ENCODE data around the gene CKLF. TPM values are rescaled to one million over a fixed set of nuclear protein-coding genes. Genes with fewer than 3 reads are reported as not detected.
A peak's percentile ranks its signal among the peaks of the same experiment; 100 is the strongest.
"Not testable (repeated sequence)": the region's sequence is repeated elsewhere in the genome, so short reads cannot be mapped to it uniquely, and the experiment has no call there.

Gene CKLF
- total RNA-seq, 1 experiment from 2014 or later = 78.1 TPM

DNA sequence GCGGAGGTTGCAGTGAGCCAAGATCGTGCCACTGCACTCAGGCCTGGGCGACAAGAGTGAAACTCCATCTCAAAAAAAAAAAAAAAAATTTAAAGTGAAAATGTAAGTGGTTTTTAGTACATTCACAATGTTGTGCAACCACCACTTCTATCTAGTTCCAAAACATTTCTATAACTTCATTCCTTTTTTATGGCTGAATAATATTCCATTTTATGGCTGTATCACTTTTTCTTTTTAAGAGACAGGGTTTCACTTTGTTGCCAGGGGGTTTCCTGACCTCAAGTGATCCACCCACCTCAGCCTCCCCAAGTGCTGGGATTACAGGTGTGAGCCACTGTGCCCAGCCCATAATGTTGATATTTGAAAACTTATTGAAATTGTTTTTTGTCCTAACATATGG is 40.4 kb downstream of the CKLF start:
- DNase-seq (ENCODE audit: low read depth) = no peak

DNA sequence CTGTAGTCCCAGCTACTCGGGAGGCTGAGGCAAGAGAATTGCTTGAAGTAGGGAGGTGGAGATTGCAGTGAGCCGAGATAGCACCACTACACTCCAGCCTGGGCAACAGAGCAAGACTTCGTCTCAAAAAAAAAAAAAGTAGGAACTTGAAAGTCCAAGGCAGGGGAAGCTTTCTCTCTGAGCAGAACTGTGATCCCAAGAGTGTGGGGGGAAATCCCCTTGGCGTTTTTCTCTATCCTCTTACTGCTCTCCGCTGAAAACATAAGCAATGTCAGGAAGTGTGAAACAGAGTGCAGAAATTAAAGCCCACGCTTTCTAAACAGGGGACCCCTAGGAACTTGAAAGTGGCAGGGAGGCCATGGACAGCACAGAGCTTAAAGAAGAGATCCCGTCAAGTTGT is 42.4 kb downstream of the CKLF start:
- DNase-seq (ENCODE audit: low read depth) = no peak

DNA sequence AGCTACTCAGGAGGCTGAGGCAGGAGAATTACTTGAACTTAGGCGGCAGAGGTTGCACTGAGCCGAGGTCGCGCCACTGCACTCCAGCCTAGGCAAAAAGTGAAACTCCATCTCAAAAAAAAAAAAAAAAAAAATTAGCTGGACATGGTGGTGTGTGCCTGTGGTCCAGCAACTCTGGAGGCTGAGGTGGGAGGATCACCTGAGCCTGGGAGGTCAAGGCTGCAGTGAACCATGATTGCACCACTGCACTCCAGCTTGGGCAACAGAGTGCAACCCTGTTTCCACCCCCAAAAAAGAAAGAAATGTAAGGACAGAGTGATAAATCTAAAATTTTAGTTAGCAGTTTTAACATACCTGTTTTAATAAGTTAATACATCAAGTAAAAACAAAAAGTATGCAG is 44.2 kb downstream of the CKLF start:
- DNase-seq (ENCODE audit: low read depth) = not testable (repeated sequence)

DNA sequence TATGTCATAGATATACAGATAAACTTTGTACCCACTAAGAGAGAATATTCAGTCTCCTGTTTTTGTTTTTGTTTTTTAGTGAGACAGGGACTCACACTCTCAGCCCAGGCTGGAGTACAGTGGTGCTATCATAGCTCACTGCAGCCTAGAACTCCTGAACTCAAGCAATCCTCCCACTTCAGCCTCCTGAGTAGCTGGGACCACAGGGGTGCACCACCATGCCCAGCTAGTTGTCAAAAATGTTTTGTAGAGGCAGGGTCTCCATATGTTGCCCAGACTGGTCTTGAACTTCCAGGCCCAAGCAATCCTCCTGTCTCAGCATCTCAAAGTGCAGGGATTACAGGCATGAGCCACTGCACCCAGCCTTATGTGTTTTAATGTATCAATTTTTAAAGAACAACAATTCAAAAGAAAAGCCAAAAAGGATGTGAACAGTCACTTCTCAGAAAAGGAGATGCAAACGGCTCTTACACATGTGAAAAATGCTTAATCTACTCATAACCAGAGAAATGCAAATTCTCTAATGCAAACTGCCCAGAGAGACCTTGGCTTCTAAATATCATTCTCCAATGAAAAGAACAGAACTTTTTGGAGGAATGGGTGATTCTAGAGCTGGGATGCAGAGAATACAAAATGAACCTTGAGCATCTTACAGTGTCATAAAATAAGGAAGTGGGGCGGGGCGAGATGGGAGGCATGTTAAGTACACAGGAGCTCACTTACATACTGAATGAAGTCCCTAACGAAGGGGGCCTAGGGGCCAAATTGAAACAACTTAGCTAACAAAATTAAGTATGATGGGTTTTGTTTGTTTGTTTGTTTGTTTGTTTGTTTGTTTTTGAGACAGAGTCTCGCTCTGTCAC is 44.8 kb downstream of the CKLF start:
- DNase-seq (ENCODE audit: low read depth) = no peak

DNA sequence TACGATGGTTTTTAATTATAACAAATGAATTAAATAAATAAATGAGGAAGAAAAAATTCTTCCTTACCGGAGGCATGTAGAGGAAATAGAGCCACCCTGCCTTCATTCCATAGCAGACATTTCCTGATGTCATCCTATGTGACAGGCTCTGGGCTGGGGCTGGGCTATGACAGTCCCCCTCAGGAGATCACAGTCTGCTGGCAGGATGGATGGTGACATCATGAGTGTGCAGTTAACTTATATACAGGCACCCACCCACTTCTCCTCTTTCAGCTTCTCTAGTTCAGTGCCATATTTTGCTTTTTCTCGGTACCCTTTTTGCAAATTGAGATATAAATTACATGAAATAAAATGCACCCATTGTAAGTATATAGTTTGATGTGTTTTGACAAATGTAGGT is 45.7 kb downstream of the CKLF start:
- no peak for DNase-seq (ENCODE audit: low read depth)

DNA sequence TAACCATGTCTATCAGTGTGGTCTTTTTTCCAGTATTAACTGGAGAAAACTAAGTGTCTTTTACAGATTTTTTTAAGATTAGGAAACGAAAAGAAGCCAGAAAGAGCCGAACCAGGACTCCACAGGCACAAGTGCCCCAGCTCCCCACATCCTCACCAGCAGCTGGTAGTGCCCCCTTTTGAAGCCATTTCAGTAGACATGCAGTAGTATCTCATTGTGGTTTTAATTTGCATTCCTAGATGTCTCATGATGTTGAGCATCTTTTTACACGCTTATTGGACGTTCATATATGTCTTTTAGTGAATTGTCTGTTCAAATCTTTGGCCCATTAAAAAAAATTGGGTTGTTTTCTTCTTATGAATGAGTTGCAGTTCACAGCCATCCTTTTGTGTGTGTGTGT is 47.4 kb downstream of the CKLF start:
- no peak for DNase-seq (ENCODE audit: low read depth)

DNA sequence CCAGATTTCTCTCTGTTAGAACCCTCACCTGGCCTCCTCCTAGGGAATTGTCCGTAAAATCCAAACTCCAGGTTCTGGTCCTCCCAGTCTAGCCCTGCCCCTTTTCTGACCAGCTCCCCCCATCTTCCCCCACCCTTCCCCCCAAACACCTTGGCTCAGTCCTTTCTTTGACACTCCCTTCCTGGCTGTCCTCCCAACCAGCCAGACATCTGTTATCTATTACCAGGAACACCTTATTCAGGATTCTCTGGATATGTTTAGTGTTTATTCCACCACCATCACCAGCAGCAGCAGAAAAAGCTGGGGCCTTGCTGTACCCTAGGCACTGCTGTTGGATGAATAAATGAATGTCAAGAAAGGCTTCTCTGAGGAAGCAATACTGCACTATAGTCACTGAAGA is 48.1 kb downstream of the CKLF start:
- no peak for DNase-seq (ENCODE audit: low read depth)

DNA sequence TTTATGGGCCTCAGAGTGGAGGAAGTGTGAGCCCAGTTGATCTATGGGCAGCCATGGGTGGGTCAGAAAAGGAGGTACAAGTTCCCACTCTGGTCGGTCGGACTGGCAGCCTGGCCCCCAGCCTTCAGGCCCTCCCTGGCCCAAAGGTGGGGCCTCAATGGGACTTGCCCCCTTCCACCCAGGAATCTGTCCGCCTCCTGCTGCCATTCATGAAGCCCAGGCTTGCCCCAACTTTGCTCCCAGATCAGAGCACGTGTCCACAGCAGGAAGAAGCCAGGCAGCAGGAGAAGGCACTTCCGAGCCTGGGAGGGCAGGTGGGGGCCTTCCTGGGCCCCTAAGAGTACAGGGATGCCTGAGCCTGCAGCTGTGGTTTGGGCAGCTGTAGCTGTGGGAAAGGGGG is 49.1 kb downstream of the CKLF start:
- DNase-seq (ENCODE audit: low read depth) = no peak

DNA sequence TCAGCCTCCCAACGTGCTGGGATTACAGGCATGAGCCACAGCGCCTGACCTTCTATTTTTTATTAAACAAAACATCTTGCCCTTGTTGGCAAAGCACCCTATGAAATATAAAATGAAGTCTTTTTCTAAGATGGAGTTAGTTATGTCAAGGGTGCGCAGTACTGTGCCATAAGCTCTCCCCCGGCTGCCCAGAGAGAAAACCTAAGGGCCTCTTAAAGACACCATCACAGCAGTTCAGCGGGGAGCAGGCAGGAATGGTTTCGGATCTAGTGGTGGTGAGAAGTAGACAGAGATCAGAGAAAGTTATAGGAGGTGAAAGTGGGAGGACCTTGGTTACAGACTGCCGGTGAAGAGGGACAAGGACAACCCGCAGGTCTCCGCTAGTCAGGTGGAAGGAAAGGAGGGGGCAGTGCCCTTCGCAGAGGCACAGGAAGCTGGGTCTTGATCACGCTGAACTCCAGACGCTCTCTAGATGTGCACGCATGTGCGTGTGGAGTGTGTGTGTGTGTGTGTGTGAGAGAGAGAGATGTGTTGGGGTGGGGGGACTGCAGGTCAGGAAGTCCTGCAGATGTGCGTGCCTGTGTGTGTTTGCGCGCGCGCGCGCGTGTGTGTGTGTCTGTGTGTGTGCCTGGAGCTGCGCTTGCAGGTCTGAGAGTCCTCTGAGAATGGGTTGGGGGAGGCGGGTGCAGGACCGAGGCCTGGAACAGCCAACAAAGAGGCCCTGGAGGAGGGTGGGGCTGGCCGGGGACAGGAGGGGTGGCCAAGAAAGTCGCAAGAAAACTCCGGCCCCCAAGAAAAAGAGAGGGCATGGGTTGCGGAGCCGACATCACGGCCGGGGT is 51.4 kb downstream of the CKLF start:
- peak; percentile 41 for DNase-seq (ENCODE audit: low read depth)

DNA sequence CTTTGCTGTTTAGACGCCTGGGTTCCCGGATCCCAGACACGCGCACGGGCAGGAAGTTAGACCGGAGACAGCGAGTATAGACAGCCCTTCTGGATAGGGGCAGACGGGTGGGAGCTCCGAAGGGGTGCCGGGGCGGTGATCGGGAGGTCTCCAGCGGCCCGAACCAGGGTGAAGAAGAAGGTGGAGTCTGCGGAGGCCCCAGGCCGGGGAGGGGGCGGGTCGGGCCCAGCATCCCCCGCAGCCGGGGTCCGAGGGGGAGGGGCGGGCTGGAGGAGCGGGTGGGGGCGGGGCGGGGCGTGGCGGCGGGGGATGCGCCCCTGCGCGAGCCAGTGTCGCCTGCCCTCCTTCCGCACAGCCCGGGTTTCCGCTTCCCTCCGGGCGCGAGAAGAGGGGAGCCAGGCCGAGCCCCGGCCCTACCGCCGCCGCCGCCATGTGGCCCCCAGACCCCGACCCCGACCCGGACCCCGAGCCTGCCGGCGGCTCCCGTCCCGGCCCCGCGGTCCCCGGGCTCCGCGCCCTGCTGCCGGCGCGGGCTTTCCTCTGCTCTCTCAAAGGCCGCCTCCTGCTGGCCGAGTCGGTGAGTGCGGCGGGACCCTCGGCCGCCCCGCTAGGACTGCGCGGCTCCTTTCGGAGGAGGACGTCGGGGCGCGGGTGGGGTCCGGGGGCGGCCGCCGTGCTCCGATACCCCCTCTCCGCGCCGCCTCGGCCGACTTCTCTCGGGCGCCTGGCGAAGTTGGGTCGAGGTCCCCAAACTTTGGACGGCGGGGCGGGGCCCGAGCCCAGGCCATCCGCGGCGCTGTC is 52.2 kb downstream of the CKLF start, which contains the start of gene CMTM3:
CMTM3 (plus strand) TSS at position 329 of the 801 bp plus-strand sequence; CDS start at position 431, 102 bp downstream.
- peak; percentile 46 for DNase-seq (ENCODE audit: low read depth)

DNA sequence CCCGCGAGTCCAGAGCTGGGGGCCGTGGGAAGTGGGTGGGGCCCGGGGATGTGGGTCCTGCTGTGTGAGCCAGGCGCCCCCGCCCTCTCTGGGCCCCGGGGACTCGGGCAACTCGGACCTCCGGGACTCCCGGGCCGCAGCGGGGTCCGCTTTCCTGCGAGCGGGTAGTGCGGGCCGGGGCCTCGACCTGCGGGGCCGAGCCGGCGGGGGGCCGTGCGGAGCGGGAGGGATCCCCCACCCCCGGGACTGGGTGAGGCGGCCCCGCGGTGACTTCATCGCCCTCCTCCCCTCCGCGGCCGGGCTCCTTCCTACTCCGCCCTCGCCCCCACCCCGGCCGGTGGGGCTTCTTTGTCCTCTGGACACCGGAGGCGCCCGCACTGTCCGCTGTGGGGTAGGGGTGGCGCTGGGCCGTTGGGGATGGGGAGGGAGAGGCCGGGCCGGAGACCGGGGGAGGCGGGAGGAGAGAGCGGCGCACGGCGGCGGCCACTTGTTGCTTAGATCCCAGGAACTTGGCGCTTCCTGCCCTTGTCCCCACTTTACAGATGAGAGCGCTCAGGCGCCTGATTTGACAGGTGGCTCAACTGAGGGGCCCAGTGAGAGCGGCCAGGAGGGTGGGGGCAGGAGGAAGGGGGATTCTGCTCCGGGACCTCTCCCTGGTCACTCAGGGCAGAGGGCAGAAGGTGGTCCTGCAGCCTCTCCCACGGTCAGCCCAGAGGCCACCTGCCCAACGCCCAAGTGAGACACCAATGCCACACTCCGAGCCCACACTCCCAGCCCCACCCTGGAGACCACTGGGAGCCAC is 53.0 kb downstream of the CKLF start:
- DNase-seq (ENCODE audit: low read depth) = peak; percentile 24

DNA sequence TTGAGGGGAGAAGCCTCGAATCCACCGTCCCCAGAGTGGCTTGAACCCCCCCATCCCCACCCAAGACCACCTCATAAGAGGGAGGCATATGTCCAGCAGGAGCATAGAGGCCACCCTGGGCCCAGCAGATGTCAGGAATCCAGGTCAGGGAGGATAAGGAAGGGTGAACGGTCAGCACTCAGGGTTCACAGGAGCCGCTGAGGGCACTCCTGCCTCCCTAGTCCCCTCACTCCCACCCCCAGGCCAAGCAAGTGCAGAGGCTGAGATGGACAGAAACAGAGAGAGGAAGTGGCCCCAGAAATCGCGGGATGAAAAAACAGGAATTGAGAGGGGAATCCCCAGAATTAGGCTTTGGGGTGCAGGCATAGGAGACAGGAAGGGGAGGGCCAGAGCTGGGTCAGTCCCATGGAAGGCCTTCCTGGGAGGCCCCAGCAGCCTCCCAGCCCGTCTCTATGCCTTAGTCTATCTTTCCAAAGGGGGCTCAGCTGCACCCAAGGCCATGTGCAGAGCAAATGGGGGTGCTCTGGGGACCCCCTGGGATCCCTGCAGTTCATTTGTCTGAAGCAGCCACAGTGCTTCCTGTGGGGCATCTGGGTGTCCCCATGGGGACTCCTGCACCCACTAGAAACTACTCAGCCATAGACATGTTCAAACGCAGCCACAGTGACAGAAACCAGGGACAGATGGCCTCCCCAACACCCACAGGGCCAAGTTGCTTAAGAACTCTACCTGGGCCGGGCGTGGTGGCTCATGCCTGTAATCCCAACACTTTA is 53.8 kb downstream of the CKLF start:
- DNase-seq (ENCODE audit: low read depth) = no peak

DNA sequence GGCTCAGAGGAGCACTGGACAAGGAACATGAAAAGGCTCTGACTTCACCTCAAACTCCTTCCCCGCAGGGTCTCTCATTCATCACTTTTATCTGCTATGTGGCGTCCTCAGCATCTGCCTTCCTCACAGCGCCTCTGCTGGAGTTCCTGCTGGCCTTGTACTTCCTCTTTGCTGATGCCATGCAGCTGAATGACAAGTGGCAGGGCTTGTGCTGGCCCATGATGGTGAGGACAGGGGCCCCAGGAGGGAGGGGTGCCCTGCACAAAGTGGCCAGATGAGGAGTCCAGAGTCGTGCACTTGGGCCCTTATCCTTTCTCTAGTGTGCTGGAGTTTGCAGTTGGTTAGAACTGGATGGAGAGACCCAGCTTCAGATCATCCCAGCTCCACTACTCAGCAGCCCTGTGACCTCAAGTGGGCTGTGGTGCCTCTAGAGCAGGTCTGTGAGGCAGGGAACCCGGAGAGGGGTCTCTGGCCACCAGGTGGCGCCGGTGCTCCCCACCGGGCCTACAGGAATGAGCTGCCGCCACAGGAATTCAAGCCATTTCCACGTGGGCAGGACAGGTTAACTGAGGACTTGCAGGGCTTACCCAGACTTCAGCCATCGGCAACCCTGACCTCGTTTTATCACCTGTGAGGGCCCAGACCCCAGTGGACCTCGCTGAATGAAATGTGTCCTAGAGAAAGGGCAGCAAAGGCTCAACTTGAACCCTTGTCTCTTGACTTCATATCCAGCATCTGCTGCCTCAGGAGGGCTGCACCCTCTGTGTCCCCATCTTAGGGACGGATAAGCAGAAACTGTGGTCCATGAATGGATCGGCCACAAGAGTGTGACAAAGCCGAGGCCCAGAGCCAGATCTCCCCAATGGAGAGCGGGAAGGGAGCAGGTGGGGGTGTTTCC is 56.1 kb downstream of the CKLF start:
- DNase-seq (ENCODE audit: low read depth) = peak; percentile 89

DNA sequence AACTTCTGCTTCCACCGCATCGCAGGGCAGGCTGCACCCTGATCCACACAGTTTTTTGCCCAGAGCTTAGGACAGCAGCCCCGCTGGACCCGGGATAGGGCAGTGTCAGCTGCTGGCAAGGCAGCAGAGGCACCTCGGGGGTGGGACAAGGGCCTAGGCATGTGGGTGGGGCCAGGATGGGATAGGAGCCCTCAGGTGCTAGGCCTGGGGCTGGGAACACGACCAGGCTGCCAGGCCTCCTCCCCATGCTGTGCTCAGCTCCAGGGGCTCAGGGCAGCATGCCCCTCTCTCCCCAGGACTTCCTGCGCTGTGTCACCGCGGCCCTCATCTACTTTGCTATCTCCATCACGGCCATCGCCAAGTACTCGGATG is 56.7 kb downstream of the CKLF start:
- no peak for DNase-seq (ENCODE audit: low read depth)

DNA sequence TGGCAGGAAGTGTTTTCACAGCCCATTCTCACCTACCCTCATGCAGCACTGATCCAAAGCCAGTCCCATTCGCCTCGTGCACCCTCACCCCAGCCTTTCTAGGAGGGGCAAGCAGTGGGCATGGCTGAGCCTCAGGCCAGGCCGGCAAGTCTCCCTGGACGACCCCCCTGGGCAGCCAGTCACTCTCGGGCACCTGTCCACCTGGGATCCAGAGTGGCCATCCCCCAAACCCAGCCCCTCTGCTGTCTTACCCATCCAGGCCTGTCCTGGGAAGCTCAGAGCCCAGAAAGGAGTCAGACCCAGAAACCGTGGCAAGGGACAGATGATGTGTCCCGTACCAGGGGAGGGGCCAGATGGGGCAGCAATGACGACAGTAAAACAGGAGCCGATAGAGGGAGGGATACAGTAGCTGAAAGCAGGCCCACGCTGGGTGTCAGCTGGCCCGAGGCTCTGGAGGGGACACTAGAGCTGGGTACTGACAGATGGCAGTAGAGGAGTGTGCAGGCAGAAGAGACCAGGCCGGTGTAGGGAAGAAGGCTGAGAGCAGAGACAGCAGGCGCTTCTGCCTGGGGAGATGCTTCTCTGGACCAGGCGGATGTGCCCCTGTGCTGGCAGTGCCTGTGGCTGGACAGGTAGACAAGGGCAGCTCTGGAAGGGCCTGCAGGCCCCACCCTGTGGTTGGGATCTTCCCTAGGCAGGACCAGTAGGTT is 57.9 kb downstream of the CKLF start:
- no peak for DNase-seq (ENCODE audit: low read depth)

DNA sequence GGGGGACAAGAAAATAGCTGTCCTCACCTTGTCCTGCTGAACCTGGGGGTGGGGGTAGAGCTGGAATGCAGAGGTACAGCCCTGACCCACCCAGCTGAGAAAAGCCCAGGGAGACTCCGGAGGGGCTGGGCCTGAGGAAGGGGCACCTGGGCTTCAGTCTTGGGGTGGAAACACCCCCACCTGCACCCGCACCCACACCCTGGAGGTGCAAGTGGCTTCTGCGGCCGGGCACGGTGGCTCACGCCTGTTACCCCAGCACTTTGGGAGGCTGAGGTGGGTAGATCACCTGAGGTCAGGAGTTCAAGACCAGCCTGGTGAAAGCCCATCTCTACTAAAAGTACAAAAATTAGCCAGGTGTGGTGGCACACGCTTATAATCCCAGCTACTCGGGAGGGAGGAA is 59.5 kb downstream of the CKLF start:
- not testable (repeated sequence) for DNase-seq (ENCODE audit: low read depth)

DNA sequence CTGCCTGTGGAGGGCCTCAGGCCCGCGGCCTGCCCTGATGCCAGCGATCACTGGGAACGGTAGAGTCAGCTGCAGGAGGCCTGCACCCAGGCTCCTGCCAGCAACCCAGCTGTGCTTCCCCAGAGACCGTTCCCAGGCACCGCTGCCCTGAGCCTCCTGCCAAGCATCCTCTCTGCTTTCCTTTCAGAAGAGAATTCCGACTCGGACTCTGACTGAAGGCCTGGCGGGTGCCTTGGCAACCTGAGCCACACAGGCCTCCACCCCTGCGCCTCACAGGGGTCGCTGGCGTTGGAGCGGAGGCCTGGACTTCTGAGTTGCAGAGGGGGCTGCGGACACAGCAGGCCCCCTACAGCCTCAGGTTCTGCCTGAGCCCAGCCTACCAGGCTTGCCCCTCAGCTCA is 60.0 kb downstream of the CKLF start:
- DNase-seq (ENCODE audit: low read depth) = no peak

DNA sequence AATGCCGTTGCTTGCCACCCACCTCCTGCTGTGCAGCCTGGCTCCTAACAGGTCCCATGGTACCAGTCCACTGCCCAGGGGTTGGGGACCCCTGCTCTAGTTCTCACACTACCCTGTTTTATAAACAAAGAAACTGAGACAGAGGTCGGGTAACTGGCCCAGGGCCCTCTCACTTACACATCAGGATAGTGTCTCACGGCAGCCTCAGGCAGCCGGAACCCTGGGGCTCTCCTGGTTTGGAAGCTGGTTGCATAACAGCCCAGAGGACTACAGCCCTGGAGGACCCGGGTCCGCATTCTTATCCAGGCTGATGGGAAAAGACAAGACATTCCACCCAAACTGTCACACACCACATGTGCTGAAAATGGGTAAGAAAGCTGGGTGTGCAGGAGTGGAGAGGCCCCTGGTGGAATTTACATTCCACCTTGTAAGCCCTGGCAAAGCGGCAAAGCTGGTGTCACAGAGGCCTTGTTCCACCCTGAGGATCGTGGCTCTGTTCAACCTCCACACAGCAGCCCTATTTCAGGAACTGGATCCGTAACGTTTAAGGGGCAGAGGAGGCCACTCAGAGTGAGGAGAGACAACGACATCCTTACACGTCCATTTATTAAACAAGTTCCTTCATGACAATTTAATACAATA is 61.9 kb downstream of the CKLF start:
- DNase-seq (ENCODE audit: low read depth) = no peak
